HG03108 (cell line): ENCODE measurements around the gene WFS1.

Experiments used
- ATAC-seq: cut with Tn5 transposase; IDR thresholded peaks from one replicate; pipeline ENCODE4 v1.9.1; 2021; ENCODE audit warnings: moderate library complexity; ENCODE audit not compliant: unreplicated experiment

Gene WFS1

GRCh38 chr4:6296026-6296425, 26.4 kb downstream of the WFS1 start:
- no peak for ATAC-seq

- no peak for ATAC-seq
Measured at GRCh38 chr4:6297266-6297815, 27.7 kb downstream of the WFS1 start.

- ATAC-seq, result no peak
Measured at GRCh38 chr4:6298035-6298434, 28.4 kb downstream of the WFS1 start.

GRCh38 chr4:6298852-6299251, 29.2 kb downstream of the WFS1 start:
- ATAC-seq, result no peak

DNA sequence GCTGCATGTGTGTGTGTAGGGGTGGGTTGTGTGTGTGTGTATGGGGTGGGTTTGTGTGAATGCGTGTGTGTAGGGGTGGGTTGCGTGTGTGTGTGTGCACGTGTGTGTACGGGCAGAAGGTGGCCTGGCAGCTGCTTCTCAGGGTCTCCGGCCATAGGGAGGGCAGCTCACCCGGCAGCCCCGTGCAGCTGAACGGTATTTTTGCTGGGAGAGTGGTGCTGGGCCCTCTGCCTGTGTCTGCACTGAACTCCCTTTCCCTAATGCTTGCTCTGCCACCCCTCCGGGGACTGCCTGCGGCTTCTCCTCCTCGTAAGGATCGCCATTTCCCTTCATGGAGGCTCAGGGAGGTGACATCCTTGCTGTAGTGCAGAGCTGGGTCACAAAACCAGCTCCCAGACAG, 30.2 kb downstream of the WFS1 start:
- ATAC-seq, result no peak

DNA sequence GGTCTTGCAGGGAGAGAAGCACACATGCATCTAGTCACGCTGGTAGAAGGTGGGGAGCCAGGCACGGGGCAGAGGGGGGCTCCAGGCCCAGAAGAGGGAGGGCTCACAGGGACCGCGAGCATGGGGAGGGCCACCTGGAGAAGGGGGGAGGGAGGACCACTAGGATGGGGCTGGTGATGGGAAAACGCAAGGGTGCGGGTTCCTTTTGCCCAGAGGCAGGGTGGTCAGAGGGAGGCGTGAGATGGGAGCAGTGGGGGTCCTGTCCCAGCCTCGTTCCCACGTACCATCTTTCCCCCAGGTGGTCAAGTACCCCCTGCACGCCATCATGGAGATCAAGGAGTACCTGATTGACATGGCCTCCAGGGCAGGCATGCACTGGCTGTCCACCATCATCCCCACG, 30.7 kb downstream of the WFS1 start:
- ATAC-seq, result no peak

GRCh38 chr4:6301051-6301731, 31.5 kb downstream of the WFS1 start:
- ATAC-seq, result no peak

GRCh38 chr4:6301732-6302442, 32.2 kb downstream of the WFS1 start:
- no peak for ATAC-seq

DNA sequence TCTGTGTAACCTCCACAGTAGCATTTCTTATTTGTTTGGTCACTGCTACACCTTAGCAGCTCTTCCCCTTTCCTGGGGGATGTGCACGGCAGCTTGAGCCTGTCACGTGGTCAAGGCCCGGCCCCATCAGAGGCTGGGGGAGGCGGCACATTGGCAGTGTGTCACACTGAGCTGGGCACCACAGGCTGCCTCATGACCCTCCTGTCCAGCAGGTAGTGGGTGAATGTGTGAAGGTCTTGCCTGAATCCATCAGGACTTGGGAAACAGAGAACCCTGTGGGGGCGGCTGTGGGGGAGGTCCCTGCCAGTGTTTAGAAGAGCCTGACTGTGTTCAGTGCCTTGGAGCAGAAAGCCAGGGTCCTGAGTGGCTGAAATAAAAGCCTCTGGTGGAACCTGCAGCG, 33.2 kb downstream of the WFS1 start:
- no peak for ATAC-seq

DNA sequence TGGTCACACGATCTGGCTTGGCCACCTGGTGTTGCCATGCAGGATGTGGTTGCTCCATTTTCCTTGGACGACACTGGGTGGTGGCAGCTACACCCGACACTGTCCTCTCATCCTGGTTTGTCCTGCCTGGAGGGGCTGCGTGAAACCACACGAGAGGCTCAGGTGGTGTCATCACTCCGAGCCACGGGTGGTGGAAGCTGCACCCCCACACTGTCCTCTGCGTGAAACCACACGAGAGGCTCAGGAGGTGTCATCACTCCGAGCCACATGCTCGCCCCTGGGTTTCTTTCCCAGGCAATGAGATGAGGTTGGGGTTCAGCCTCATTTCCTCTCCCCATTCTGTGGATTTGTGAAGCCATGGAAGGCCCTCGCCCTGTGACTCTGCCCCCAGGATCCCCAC, 34.3 kb downstream of the WFS1 start:
- ATAC-seq, result no peak

GRCh38 chr4:6306299-6306698, 36.6 kb downstream of the WFS1 start:
- no peak for ATAC-seq

- ATAC-seq, result no peak
Measured at GRCh38 chr4:6307230-6307629, 37.6 kb downstream of the WFS1 start.

GRCh38 chr4:6307891-6308290, 38.2 kb downstream of the WFS1 start:
- no peak for ATAC-seq

DNA sequence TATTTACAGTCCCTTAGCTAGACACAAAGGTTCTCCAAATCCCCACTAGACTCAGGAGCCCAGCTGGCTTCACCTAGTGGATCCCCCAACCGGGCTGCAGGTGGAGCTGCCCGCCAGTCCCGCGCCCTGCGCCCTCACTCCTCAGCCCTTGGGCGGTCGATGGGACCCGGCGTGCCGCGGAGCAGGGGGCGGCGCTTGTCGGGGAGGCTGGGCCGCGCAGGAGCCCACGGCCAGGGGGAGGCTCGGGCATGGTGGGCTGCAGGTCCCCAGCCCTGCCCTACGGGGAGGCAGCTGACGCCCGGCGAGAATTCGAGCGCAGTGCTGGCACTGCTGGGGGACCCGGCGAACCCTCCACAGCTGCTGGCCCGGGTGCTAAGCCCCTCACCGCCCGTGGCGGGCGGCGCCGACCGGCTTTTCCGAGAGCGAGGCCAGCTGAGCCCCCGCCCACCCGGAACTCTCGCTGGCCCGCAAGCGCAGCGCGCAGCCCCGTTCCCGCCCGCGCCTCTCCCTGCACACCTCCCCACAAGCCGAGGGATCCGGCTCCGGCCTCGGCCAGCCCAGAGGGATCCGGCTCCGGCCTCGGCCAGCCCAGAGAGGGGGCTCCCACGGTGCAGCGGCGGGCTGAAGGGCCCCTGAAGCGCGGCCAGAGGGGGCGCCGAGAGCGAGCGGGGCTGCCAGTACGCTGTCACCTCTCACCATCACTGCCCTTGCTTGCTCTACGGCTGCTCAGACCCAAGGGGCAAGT, 39.4 kb downstream of the WFS1 start:
- no peak for ATAC-seq

DNA sequence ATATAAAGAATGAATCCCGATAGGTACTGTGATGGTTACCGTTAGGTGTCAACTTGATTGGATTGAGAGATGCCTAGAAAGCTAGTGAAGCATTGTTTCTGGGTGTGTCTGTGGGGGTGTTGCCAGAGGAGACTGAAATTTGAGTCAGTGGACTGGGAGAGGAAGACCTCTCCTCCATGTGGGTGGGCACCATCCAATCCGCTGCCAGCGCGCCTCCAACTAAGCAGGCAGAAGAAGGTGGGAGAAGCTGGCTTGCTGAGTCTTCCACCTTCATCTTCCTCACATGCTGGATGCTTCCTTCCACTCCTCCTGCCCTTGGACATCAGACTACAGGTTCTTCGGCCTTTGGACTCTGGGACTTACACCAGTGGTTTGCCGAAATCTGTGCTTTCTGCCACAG, 40.1 kb downstream of the WFS1 start:
- ATAC-seq, result no peak

DNA sequence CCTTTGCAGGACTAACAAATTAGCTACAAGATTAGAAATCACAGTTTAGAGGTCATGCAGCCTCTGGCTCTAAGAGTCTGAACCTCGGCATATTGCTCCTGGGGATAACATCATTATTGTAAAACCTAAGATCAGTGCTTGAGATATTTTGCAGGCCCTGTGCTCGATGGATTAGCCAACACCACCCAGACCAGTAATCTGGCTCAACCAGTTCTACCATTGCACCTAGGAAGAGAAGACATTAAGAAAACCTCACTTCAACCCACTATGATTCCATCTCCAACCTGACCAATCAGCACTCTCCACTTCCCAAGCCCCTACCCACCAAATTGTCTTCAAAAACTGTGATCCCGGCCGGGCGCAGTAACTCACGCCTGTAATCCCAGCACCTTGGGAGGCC, 43.6 kb downstream of the WFS1 start:
- no peak for ATAC-seq

GRCh38 chr4:6316461-6317003, 46.9 kb downstream of the WFS1 start:
- ATAC-seq, result no peak

DNA sequence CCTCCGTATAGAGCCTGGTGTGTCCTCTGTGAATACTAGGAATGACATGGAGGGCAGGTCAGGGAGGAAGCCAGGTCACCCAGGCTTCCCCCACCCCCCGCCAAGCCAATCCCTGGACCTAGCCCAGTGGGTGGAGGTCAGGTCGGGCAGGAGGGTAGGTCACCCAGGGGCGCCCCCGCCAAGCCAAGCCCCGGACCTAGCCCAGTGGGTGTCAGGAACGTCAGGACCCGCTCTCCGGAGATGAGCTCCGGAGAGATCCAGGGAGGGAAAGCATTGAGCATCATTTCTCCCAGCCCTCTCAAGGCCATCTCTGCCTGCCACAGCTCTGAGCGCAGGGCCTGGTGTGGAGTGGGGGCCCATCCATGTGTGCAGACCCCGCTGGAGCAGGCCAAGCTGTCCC, 48.6 kb downstream of the WFS1 start:
- no peak for ATAC-seq

DNA sequence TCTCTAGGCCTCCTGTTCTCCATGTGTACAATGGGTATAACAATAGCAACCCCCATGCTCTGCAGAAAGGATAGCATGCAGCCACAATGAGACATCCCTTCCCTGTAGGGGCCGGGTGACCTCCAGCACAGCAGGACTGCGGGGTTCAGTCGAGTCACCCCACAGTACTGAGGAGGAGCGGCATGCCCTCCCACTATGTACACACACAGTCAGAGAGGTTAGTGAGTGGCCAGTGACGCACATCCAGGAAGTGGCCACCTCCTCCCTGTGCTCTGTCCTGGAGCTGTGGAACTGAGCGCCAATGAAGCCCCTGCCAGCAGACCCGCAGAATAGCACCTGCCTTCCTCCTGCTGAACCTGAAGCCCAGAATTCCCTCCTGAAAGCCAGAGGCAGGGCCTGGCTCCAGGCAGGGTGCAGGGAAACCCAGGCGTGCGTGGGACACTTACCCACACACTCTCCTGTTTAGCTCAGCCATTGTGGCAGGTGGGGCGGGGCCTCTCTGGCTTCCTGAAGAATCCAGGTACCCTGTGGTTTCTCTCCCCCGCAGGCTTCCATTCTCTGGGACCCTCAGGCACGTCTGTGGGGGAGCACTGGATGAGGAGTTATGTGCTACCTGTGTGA, 50.0 kb downstream of the WFS1 start:
- ATAC-seq, result no peak

DNA sequence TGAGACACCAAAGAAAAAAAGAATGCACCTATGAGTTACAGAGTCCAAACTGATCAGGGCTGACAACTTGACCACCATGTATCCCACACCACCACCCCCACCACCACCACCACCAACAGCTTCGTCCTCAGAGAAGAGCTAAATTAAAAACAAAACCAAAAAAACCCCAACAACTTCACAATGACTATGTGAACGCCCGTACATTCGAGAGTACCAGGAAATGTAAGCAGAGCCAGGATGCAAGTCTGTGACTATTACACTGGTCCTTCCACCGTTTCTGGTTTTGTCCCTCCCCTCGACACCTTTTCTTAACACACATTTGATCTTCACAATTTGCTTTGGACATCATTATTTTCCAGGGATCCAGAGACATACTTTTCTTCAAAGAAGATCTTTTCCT, 51.0 kb downstream of the WFS1 start:
- no peak for ATAC-seq

DNA sequence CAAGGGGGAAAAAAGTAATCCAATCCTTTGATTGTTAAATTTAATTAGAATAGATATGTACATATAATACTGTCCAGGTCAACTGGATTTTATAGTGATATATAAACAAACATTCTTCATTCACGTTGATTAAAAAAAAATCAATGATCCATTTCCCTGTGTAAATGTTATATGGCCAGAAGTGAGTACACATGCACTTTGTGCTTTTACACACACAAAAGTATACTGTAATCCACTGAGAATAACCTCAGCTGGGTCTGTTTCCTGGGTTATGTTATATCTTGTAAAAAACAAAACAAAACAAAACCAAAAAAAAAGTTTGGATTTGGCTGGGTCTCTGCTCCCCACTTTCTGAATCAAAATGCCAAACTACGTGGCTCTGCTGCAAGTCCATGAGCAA, 51.7 kb downstream of the WFS1 start:
- no peak for ATAC-seq
